HG02938 (cell line): Measurements from ENCODE around the gene ARHGAP29.

Source experiments
- ATAC-seq: cut with Tn5 transposase; IDR thresholded peaks from one replicate; pipeline ENCODE4 v1.9.1; 2021; ENCODE audit warnings: mild to moderate bottlenecking, moderate library complexity; ENCODE audit not compliant: unreplicated experiment

ARHGAP29 gene

DNA sequence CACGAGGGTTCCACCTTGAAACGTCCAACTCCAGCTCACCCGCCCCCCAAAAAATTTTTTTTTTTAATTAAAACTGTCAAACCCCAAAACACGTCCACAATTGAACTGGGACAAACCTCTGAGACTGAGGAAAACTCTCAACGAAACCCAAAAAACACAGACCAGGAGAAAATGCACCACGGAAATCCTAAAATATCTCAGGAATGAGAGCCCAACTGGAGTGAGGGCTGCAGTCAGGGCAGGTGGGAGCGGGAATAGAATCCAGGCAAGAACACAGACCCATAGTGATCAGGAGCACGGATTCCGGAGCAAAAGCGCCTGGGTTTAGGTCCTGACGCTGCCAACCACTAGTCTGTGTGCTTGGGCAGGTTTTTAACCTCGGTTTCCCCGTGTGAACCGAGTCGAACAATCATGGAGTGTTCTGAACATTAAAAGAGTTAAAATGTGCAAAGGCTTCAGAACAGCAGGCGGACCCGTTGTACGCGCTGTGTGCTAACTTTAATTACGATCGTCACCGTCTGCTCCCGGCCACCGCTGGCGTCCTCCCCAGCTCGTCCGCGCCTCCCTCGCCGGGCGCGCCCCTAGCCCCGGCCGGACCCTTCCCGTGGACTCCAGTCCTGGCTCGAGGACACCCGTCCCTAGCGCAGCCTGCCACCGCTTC lies 624 bp downstream of the ARHGAP29 start:
- peak; percentile 9 for ATAC-seq

DNA sequence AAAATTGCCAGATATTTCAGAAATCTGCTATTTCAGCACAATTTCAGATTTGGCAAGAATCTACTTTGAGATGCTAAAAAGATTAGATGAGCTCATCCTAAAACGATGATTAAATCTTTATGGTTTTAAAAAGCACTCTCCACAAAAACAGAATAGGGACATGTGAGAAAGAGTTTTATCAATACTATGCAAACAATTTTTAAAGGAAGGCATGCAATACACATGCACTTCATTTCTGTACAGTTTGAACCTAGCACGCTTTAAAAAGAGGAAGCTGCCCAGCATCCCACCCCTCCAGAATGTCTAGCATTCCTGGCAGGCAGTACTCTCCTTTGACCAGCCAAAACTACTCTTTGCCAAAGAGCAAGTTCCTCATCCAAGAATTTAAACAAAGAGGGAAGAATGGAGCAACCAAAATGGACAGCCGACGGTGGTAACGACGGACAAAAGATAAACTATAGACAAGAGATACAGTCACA lies 1.3 kb downstream of the ARHGAP29 start:
- no peak for ATAC-seq

DNA sequence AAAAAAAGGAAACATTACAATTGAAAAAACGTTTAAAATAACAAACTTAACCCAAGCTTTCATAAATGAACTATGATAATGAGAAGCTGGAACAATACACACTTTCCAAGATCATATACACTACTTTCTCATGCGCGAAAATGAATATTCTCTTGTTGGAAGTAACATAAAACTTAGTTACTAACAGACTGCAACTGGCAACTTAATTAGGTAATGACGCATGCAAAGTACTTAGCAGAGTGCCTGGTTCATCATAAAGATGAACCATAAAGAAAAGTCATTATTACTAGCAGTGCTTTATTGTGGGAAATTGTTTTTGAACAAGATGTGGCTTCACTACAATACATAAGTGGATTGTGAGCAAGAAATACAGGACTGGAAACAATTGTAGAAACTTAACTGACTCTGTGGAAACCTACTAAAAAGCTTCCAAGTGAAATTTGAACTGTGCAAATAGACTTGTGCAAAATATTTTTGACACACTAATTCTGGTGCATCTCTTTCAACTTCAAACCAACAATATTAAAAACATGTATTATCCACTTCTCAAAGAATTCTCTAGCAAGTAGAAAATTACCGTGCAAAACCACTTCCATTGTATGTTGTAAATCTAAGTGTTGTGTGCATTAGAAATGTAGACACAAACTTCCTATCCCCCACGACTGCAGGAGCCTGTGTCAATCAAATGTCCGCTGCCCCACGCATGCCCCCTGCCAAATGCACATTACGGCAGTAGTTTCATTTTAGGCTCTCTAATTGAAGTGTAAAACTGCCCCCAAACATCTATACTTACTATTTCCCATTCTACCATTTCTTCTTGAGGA lies 2.0 kb downstream of the ARHGAP29 start:
- no peak for ATAC-seq

- no peak for ATAC-seq
Observed at GRCh38 chr1:94234615-94235014, 2.8 kb downstream of the ARHGAP29 start.

GRCh38 chr1:94231746-94232145 lies 5.6 kb downstream of the ARHGAP29 start:
- ATAC-seq: no peak

GRCh38 chr1:94230920-94231319 lies 6.5 kb downstream of the ARHGAP29 start:
- no peak for ATAC-seq

- no peak for ATAC-seq
Observed at GRCh38 chr1:94228640-94229375, 8.6 kb downstream of the ARHGAP29 start.

DNA sequence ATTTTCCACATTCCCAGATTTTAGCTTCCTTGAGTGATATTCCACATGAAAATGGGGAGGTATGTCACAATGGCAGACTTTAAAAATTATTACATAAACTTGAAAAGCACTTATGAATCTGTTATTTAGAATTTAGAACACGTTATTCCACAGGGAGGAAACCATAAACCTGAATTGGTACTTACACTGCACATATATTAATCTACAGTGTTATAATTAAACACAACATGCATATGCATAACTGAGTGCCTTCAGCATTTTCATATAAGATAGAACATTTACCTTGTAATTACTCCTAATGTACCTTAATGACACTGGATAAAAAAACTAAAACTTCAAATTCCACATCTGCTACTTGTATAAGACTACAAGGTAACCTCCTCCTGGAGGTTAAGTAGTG lies 9.8 kb downstream of the ARHGAP29 start:
- no peak for ATAC-seq

DNA sequence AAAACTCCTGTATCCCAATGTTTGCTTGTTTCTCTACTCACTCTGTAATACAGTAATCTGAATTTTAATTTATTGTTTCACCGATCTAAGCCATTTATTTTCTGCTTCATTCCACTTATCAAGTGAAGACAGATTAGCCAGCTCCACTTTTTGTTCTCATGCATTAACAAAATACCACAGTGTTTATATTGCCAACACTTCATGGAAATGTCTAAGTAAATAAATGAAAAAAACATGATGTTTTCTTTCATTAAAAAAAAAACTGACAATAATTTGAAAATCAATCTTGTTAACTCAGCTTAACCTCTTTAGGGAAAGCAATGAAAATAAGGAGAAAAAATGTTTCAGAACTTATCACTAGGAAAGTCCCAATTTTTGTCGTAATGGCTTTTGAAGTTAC lies 11.5 kb downstream of the ARHGAP29 start:
- no peak for ATAC-seq

DNA sequence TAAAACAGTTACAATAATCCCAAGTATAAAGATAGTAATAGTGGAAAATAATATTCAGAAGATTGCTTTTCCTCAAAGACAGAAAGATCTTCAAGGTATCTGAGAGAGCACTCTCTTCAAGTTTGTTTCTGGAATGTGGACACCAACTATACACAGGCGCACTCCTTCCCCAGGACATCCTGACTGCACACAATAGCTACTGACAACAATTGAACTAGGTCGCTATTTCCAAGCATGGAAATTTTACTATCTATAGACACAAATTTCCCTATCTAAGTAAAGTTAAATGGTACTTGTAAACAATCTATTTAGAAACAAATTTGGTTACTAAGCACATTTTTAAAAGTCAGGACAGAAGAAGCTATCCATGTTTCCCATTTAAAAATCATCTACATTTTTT lies 19.1 kb downstream of the ARHGAP29 start:
- no peak for ATAC-seq

- no peak for ATAC-seq
Observed at GRCh38 chr1:94215955-94216354, 21.4 kb downstream of the ARHGAP29 start.

DNA sequence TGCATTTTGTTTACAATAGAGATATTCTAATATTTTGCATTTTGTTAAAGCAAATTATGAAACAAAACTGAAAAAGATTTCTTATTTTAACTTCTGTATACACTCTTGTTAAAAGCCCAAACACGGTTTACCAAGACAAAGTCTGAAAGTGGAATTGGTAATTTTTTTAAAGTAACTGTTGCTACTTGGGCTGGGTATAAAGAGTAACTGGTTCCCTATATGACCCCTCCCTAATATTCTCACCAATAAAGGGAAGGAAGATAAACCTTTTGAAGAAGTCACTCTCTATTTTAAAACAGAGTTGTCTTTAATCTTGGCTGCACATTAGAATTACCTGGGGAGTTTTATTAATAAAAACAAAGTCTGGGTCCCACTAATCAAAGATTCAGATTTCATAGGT lies 27.4 kb downstream of the ARHGAP29 start:
- ATAC-seq: no peak

GRCh38 chr1:94209425-94209824 lies 28.0 kb downstream of the ARHGAP29 start:
- ATAC-seq: no peak

DNA sequence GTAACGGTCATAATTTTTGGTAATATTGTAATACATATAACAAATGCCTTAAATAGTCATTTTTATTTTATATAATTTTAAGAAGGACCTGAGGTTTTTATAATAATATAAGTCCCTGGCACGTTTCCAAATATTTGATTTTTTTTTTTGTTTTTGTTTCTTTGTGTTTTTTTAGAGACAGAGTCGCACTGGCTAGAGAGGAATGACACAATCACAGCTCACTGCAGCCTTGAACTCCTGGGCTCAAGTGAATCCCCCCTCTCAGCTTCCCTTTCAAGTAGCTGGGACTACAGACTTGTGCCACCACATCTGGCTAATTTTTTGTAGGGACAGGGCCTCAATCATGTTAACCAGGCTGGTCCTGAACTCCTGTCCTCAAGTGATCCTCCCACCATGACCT lies 29.7 kb downstream of the ARHGAP29 start:
- no peak for ATAC-seq

DNA sequence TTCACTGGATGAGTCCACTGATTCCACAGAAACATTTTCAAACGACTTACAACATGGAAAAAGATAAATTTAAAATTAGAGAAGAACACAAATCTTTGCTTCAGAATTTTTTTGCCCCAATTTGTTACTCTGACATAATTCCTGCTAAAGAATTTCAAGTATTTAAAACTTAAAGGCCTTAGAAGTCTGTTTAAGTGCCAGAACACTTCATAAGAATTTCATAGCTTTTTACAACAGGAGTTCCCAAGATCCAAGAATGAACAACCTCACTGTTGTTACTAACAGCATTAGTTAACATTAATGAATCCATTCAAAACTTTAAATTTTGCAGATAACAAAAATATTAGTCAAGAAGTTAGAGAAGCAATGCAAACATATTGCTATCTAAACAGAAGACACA lies 31.7 kb downstream of the ARHGAP29 start:
- ATAC-seq: no peak

- no peak for ATAC-seq
Observed at GRCh38 chr1:94202241-94202640, 35.1 kb downstream of the ARHGAP29 start.

- no peak for ATAC-seq
Observed at GRCh38 chr1:94199398-94199797, 38.0 kb downstream of the ARHGAP29 start.

GRCh38 chr1:94194079-94194865 lies 43.1 kb downstream of the ARHGAP29 start:
- ATAC-seq: no peak

DNA sequence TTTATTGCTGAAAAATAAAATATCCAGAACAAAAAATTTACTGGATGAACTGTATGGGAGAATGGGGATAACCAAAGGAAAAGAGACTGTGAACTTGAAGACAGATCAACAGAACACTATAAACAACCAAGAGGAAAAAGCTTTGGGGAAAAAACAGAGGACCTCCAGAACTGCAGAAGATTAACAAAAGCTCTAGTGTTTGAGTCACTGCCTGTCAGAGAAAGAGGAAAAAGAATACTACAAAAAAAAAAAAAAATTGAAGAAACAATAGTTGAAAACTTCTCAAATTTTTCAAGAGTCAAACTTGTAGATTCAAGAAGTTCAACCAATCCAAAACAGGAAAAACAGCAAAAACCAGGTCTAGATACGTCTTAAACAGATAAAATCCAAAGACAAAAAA lies 44.3 kb downstream of the ARHGAP29 start:
- no peak for ATAC-seq

GRCh38 chr1:94191216-94191615 lies 46.2 kb downstream of the ARHGAP29 start:
- no peak for ATAC-seq

GRCh38 chr1:94186946-94187345 lies 50.4 kb downstream of the ARHGAP29 start:
- ATAC-seq: no peak
